ENCODE data around the gene ACOT7.

- TF ChIP-seq CTCF (IDR thresholded peaks at IDR 0.05) (no peak), POLR2A (IDR thresholded peaks at IDR 0.05) (no peak)
These were observed 76.3 kb downstream of the ACOT7 start for GRCh38 chr1:6317098-6317760.

Data from testis (tissue), 2 donors.